NCI-H82 treated with DMSO at 0.1 percent for 48 hours (cell line): ENCODE data around the gene SYTL2.
"Not testable (repeated sequence)": the region's sequence is repeated elsewhere in the genome, so short reads cannot be mapped to it uniquely, and the experiment has no call there.

ENCODE experiments used
- DNase-seq: peaks from one replicate; lab custom pipeline; 2025; ENCODE audit not compliant: unreplicated experiment; lab: John Stamatoyannopoulos, UW

SYTL2 gene

GRCh38 chr11:85798361-85798760 is 12.6 kb downstream of the SYTL2 start:
- DNase-seq, result no peak

GRCh38 chr11:85795712-85796487 is 15.0 kb downstream of the SYTL2 start:
- no peak for DNase-seq

DNA sequence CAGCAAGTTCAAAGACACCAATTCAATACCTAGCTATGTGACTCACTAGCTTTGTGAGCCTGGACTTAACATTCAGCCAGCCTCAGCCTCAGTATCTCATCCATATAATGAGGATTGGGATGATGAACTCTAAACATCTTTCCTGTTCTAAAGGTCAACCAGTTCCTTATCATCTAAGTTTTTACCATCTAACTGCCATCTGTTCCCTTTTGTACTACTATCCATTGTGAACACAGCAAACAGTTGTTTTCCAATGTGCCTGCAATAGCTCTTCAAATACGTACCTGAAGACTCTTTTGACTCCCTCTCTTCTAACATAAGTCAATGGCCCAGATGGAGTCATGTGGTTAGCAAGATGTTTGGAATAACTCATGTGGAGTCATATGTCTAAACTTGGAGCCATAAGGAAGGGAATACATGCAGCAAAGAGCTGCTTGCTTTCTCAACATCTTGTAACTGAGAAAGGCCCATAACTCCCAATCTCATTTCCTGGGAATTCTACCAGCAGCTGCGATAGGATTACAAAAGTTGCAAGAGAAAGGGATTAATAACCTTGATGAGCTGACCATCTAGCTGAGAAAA is 19.4 kb downstream of the SYTL2 start:
- DNase-seq, result no peak

- no peak for DNase-seq
Observed at GRCh38 chr11:85787809-85788760, 22.9 kb downstream of the SYTL2 start.

- no peak for DNase-seq
Observed at GRCh38 chr11:85787168-85787567, 23.8 kb downstream of the SYTL2 start.

GRCh38 chr11:85784480-85785265 is 26.3 kb downstream of the SYTL2 start:
- DNase-seq, result no peak

DNA sequence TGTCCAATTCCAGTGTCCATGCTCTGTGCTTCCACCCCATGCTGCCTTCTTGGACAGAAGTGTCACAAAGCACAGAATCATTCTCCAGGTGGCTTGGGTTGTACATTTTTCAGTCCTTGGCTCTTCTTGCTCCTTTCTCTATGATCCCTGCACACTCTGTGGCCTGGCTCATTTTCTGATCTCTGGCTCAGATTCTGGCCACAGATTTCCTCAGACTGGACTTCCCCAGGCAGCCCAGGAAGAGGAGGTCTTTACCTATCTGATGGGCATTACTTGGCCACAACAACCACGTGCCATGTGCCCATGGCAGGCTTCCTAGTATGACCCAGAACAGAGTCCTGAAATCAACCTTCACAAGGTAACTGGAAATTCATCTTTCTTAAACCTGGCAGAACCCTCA is 27.2 kb downstream of the SYTL2 start:
- DNase-seq, result no peak

- peak; percentile 22 for DNase-seq
Observed at GRCh38 chr11:85780780-85781517, 30.0 kb downstream of the SYTL2 start.

GRCh38 chr11:85779956-85780640 is 30.8 kb downstream of the SYTL2 start:
- DNase-seq, result peak; percentile 68

GRCh38 chr11:85777603-85777972 is 33.4 kb downstream of the SYTL2 start:
- not testable (repeated sequence) for DNase-seq

- DNase-seq, result no peak
Observed at GRCh38 chr11:85776951-85777602, 33.9 kb downstream of the SYTL2 start.

- DNase-seq, result no peak
Observed at GRCh38 chr11:85774256-85775101, 36.5 kb downstream of the SYTL2 start.

- no peak for DNase-seq
Observed at GRCh38 chr11:85772695-85773094, 38.2 kb downstream of the SYTL2 start.

GRCh38 chr11:85771568-85771967 is 39.4 kb downstream of the SYTL2 start:
- no peak for DNase-seq

GRCh38 chr11:85769771-85770170 is 41.2 kb downstream of the SYTL2 start:
- DNase-seq, result no peak

GRCh38 chr11:85768473-85769146 is 42.3 kb downstream of the SYTL2 start:
- DNase-seq, result no peak

- DNase-seq, result no peak
Observed at GRCh38 chr11:85767246-85767945, 43.5 kb downstream of the SYTL2 start.
